OCI-LY1 (cell line): ENCODE data around the gene USH1C.

Experiments used
- CTCF ChIP-seq: fragments of 200-600 bp; sonication (generic), shearing (Covaris generic); IDR thresholded peaks from 2 replicates; pipeline ENCODE4 v1.5.1; 2017; ENCODE audit warnings: mild to moderate bottlenecking, antibody characterized with exemption, low read length, moderate library complexity, mixed read lengths
- EZH2 ChIP-seq: fragments of 200-600 bp; sonication (generic), shearing (Covaris generic); IDR thresholded peaks from 2 replicates; pipeline ENCODE4 v1.8.0; 2017; ENCODE audit warnings: borderline replicate concordance, mixed run types, mild to moderate bottlenecking, antibody characterized with exemption, low read length, moderate library complexity, mixed read lengths

DNA sequence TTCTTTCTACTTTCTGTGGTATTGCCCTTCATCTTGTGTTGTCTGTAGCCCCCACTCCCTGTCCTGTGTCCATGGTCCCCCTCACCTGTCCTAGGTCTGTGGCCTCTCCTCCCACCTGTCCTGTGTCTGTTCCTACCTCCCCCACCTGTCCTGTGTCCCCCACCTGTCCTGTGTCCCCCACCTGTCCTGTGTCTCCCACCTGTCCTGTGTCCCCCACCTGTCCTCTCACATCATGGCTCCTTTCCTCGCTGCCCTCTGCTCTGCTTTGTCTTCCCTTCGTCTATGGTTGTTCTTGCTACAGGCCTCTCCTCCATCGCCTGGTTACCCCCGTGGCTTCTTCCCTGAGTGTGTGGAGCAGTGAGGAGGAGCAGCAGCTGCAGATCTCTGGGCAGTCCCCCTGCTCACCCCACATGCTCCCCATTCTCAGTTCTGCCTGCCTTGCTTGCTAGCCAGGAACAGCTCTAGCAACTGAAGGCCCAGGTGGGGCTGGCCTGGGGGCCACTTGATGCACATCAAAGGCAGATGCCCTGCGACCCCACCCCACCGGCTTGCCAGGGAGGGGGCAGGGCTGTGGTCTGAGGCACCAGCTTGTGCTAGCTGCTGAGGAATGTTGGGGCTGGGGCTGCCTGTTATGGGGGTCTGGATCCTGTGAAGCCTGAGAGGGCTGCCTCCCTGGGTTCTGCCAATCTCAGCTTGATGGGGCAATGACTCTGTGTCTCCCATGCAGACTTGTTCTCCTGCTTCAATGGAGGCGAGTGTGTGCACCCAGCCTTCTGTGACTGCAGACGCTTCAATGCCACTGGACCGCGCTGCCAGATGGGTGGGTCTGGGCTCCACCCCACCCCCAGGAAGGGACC, 8.4 kb upstream of the USH1C start:
- no peak for TF ChIP-seq CTCF
- no peak for TF ChIP-seq EZH2
